Upper lobe of right lung (tissue), 1 donor: ENCODE data around the gene ZNF746. TPM values are rescaled to one million over a fixed set of nuclear protein-coding genes. Genes with fewer than 3 reads are reported as not detected.
"Not testable (repeated sequence)": the region's sequence is repeated elsewhere in the genome, so short reads cannot be mapped to it uniquely, and the experiment has no call there.

Experiments used
- ATAC-seq: fragments of 200-7000 bp; cut with Tn5 transposase; one replicate; pipeline ENCODE4 v1.9.1; 2020; ENCODE audit warnings: mild to moderate bottlenecking, moderate library complexity
- DNase-seq: peaks from one replicate; pipeline ENCODE4 v3.0.0-alpha.2; 2020
- H3K27ac ChIP-seq: fragments of 200-600 bp; one replicate; pipeline ENCODE4 v1.8.0; 2022
- H3K27me3 ChIP-seq: fragments of 200-600 bp; one replicate; pipeline ENCODE4 v1.8.0; 2022; ENCODE audit warnings: mild to moderate bottlenecking
- H3K36me3 ChIP-seq: fragments of 200-600 bp; one replicate; pipeline ENCODE4 v1.8.0; 2022
- H3K4me1 ChIP-seq: fragments of 200-600 bp; one replicate; pipeline ENCODE4 v1.8.0; 2022
- H3K4me3 ChIP-seq: fragments of 200-600 bp; one replicate; pipeline ENCODE4 v1.8.0; 2022; ENCODE audit warnings: mild to moderate bottlenecking
- H3K9me3 ChIP-seq: fragments of 200-600 bp; one replicate; pipeline ENCODE4 v1.8.0; 2022
- CTCF ChIP-seq: fragments of 200-600 bp; IDR thresholded peaks from one replicate; pipeline ENCODE4 v1.8.0; 2022; ENCODE audit warnings: antibody characterized with exemption
- intact Hi-C: fragments of 100-400 bp; cut with DNase I; formaldehyde crosslinking; loops from one replicate; pipeline ENCODE4 v1.11.0; 2022
- total RNA-seq: library from RNA; stranded (reverse); fragmentation: NEBNext Ultra II Directional; extraction: Animal tissue kit (Norgen Biotek cat#: 25700); gene quantifications from one replicate; pipeline ENCODE4 v1.2.1, GENCODE V29; 2021
- donor health status: DM: no; HTN: yes; CAD: no; lungs with severe emphysema.

The ZNF746 gene
- total RNA-seq, 1 donor from 2014 or later: 17.0 TPM

GRCh38 chr7:149450821-149451220 lies 46.8 kb downstream of the ZNF746 start:
- Histone ChIP-seq H3K9me3 (no peaks in the 10 kb centered on the region), H3K4me1 (no peaks in the 10 kb centered on the region), H3K27ac (no peak overlapping the region), H3K27me3 (no peaks in the 10 kb centered on the region), H3K4me3 (no peak overlapping the region), H3K36me3 (peaks cover 85% of the 10 kb centered on the region)
- intact Hi-C loops: no loop called here
- no peak for DNase-seq
- ATAC-seq: no peak
- TF ChIP-seq CTCF: no peak

GRCh38 chr7:149449897-149450296 lies 47.7 kb downstream of the ZNF746 start:
- TF ChIP-seq CTCF: no peak
- Histone ChIP-seq H3K27ac (no peak overlapping the region), H3K36me3 (peaks cover 85% of the 10 kb centered on the region), H3K27me3 (no peaks in the 10 kb centered on the region), H3K4me3 (no peak overlapping the region), H3K4me1 (no peaks in the 10 kb centered on the region), H3K9me3 (no peaks in the 10 kb centered on the region)
- ATAC-seq: no peak
- no peak for DNase-seq
- intact Hi-C loops: no loop called here

- H3K36me3 ChIP-seq: peaks cover 84% of the 10 kb centered on the region
- no peak for TF ChIP-seq CTCF
Observed at GRCh38 chr7:149448961-149449360, 48.6 kb downstream of the ZNF746 start.

GRCh38 chr7:149446026-149446425 lies 51.6 kb downstream of the ZNF746 start:
- H3K4me1 ChIP-seq, intact Hi-C loops, H3K4me3 ChIP-seq, ATAC-seq, H3K27me3 ChIP-seq, DNase-seq, H3K9me3 ChIP-seq, H3K27ac ChIP-seq: not testable (repeated sequence)
- peaks cover 72% of the 10 kb centered on the region for H3K36me3 ChIP-seq

More at GRCh38 chr7:149448961-149449360, 48.6 kb downstream of the ZNF746 start:
- no peaks in the 10 kb centered on the region for H3K9me3 ChIP-seq
- H3K4me1 ChIP-seq: no peaks in the 10 kb centered on the region
- intact Hi-C loops: no loop called here
- no peak overlapping the region for H3K4me3 ChIP-seq
- H3K27ac ChIP-seq: no peak overlapping the region
- no peak for ATAC-seq
- H3K27me3 ChIP-seq: no peaks in the 10 kb centered on the region
- no peak for DNase-seq

GRCh38 chr7:149444287-149444686 lies 53.3 kb downstream of the ZNF746 start:
- TF ChIP-seq CTCF: no peak
- ATAC-seq (no peak), DNase-seq (no peak)
- Histone ChIP-seq H3K27ac (no peak overlapping the region), H3K36me3 (peaks cover 54% of the 10 kb centered on the region), H3K4me1 (no peaks in the 10 kb centered on the region), H3K4me3 (no peak overlapping the region), H3K27me3 (no peaks in the 10 kb centered on the region), H3K9me3 (no peaks in the 10 kb centered on the region)
- intact Hi-C loops: no loop called here

- no peak for DNase-seq
- Histone ChIP-seq H3K9me3 (no peaks in the 10 kb centered on the region), H3K36me3 (peaks cover 47% of the 10 kb centered on the region), H3K27ac (no peak overlapping the region), H3K4me3 (no peak overlapping the region), H3K4me1 (no peaks in the 10 kb centered on the region), H3K27me3 (no peaks in the 10 kb centered on the region)
- ATAC-seq: no peak
- intact Hi-C loops: no loop called here
- TF ChIP-seq CTCF: no peak
Observed at GRCh38 chr7:149443523-149443922, 54.1 kb downstream of the ZNF746 start.
